Measurements from ENCODE around the gene SORBS1. TPM values are rescaled to one million over a fixed set of nuclear protein-coding genes. Genes with fewer than 3 reads are reported as not detected.

Gene SORBS1
- total RNA-seq, 1 donor from 2014 or later: 0.77 TPM

GRCh38 chr10:95506056-95506737 lies 55.0 kb downstream of the SORBS1 start:
- Mint-ChIP-seq H3K9me3 (no peaks in the 10 kb centered on the region), H3K4me3 (no peak overlapping the region), H3K27me3 (peaks cover 4% of the 10 kb centered on the region), H3K27ac (no peak overlapping the region), H3K4me1 (no peaks in the 10 kb centered on the region), H3K36me3 (ENCODE audit: low read depth) (no peaks in the 10 kb centered on the region)
- intact Hi-C loops (cut with micrococcal nuclease): no loop called here
- DNase-seq: no peak

GRCh38 chr10:95505641-95506040 lies 55.5 kb downstream of the SORBS1 start:
- Mint-ChIP-seq H3K27me3 (peaks cover 2% of the 10 kb centered on the region), H3K9me3 (no peaks in the 10 kb centered on the region), H3K27ac (no peak overlapping the region), H3K4me1 (no peaks in the 10 kb centered on the region), H3K4me3 (no peak overlapping the region), H3K36me3 (ENCODE audit: low read depth) (no peaks in the 10 kb centered on the region)
- intact Hi-C loops (cut with micrococcal nuclease): no loop called here
- no peak for DNase-seq

DNA sequence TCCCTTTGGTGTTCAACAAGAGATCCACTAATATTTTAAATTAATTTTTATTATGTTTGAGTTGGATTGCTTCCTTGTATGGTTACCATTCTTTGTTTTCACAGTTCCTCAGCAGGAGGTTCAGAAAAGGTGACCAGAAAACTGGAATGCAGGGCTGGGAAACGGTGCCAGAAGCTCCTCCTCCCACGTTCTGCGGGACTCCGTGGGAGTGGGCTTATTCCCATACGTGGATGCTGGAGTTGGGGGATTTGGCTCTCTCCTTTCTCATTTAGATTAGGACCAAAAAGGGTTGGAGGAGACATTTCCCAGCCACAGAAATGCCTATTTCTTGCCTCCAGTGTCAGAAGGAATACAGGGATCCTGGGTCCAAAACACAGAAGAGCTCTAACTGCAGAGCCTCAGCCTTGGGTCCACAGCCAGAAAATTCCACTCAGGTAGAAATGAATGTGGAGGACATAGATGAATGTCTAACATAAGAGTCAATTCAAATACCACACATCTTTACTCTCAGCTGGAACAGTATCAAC lies 56.0 kb downstream of the SORBS1 start:
- Mint-ChIP-seq H3K9me3 (no peaks in the 10 kb centered on the region), H3K4me1 (no peaks in the 10 kb centered on the region), H3K27ac (no peak overlapping the region), H3K36me3 (ENCODE audit: low read depth) (no peaks in the 10 kb centered on the region), H3K27me3 (peaks cover 2% of the 10 kb centered on the region), H3K4me3 (no peak overlapping the region)
- no peak for DNase-seq
- intact Hi-C loops (cut with micrococcal nuclease): no loop called here

DNA sequence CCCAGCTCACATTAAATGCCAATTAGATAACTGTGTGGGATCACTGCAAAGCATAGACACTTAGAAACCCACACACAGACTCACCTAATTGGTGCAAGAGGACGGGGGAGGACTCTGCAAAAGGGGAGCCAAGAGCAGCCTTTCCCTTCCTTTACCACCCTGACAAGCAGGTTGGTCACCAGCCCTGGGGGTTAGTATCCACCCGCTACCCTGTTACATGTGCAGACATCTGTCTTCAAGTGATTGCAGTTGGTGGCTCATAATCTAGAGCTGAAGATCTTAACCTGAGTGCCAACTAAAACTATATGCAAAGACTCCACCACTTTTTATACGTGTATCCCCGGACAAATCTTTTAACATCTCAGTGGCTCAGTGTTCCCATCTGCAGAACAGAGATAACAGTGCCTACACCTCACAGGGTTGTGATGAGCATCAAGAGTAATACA lies 56.9 kb downstream of the SORBS1 start:
- no peak overlapping the region for H3K4me3 Mint-ChIP-seq
- no peaks in the 10 kb centered on the region for H3K36me3 Mint-ChIP-seq (ENCODE audit: low read depth)
- no peak overlapping the region for H3K27ac Mint-ChIP-seq
- intact Hi-C loops (cut with micrococcal nuclease): no loop called here
- DNase-seq: no peak
- no peaks in the 10 kb centered on the region for H3K4me1 Mint-ChIP-seq
- H3K27me3 Mint-ChIP-seq: peaks cover 4% of the 10 kb centered on the region
- H3K9me3 Mint-ChIP-seq: no peaks in the 10 kb centered on the region

- H3K27me3 Mint-ChIP-seq: peaks cover 4% of the 10 kb centered on the region
- H3K36me3 Mint-ChIP-seq (ENCODE audit: low read depth): no peaks in the 10 kb centered on the region
- H3K9me3 Mint-ChIP-seq: no peaks in the 10 kb centered on the region
- H3K27ac Mint-ChIP-seq: no peak overlapping the region
- no peaks in the 10 kb centered on the region for H3K4me1 Mint-ChIP-seq
- H3K4me3 Mint-ChIP-seq: no peak overlapping the region
- intact Hi-C loops (cut with micrococcal nuclease): no loop called here
- DNase-seq: no peak
These were observed 57.6 kb downstream of the SORBS1 start for GRCh38 chr10:95503526-95503925.

DNA sequence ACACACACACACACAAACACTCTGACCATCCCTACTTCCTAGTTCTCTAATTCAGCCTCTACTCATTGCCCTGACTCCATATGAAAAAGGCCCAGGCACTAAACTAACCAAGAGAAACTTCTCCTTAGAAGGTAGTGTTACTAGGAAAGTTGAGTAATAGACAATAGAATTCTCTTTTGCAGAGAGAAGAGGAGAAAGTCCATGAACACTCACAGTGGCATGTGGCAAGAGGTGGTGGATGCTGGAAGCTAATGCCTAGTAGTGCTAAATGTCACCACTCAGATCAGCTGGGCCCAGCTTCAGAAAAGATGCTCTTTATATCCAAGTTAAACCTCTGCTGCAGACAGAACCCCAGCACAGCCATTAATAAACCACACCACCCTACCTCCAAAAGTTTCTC lies 58.2 kb downstream of the SORBS1 start:
- H3K36me3 Mint-ChIP-seq (ENCODE audit: low read depth): no peaks in the 10 kb centered on the region
- intact Hi-C loops (cut with micrococcal nuclease): no loop called here
- no peak overlapping the region for H3K27ac Mint-ChIP-seq
- H3K27me3 Mint-ChIP-seq: peaks cover 4% of the 10 kb centered on the region
- DNase-seq: no peak
- no peaks in the 10 kb centered on the region for H3K9me3 Mint-ChIP-seq
- H3K4me3 Mint-ChIP-seq: no peak overlapping the region
- no peaks in the 10 kb centered on the region for H3K4me1 Mint-ChIP-seq

DNA sequence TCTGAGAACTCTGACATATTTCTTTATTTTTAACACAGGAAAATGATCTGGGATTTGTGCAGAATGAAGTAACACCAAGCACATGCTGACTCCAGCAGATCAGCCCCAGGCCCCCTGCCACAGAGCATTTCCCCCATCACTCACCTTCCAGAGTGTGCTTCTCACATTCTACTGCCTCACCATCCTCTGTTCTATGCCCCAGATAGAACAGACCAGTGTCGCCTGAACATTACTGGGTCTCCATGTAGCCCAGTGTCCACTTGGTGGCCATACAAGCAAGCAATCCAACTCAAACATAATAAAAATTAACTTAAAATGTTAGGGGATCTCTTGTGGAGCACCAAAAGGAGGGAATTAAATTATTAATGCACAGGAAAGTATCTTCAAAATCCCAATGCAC lies 58.8 kb downstream of the SORBS1 start:
- H3K36me3 Mint-ChIP-seq (ENCODE audit: low read depth): no peaks in the 10 kb centered on the region
- H3K27ac Mint-ChIP-seq: no peak overlapping the region
- H3K27me3 Mint-ChIP-seq: peaks cover 4% of the 10 kb centered on the region
- intact Hi-C loops (cut with micrococcal nuclease): no loop called here
- H3K9me3 Mint-ChIP-seq: no peaks in the 10 kb centered on the region
- no peaks in the 10 kb centered on the region for H3K4me1 Mint-ChIP-seq
- no peak for DNase-seq
- no peak overlapping the region for H3K4me3 Mint-ChIP-seq

DNA sequence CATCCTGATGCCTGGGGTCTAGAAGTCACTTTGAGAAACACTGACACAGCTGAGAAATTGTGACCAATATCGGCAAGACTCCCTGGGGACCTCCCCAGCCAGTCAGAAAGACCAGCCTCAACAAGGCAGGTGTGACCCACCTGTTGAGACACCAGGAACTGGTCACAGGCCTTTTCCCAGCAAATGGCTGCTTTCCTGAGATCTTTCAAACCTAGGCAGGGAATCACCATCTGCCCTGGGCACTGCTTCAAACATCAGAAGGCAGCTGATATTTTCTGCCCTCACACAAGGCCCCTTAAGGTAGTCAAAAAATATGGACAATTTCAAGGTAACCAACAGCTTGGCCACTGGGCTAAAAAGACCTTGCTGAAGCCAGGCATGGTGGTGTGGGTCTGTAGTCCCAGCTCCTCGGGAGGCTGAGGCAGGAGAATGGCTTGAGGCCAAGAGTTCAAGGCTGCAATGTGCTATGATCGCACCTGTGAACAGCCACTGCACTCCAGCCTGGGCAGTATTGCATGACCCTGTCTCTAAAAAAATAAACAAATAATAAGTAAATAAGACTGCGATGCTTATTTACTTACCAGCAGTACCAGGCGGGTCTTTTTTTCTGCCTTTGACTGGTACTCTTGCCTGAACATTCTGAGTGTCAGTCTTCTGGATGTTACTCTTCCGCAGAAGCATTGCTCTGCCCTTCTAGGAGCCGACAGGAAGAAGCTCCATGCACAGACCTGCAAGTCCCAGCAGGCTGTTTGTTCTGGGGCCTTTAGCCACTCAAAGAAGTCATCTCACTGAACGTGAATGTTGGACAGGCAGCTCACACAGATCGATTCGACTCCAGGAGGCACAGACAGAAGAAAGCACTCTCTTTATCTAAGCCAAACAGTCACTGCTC lies 59.7 kb downstream of the SORBS1 start:
- Mint-ChIP-seq H3K27me3 (peaks cover 4% of the 10 kb centered on the region), H3K4me3 (no peak overlapping the region), H3K4me1 (no peaks in the 10 kb centered on the region), H3K9me3 (no peaks in the 10 kb centered on the region), H3K27ac (no peak overlapping the region), H3K36me3 (ENCODE audit: low read depth) (no peaks in the 10 kb centered on the region)
- intact Hi-C loops (cut with micrococcal nuclease): no loop called here
- no peak for DNase-seq

DNA sequence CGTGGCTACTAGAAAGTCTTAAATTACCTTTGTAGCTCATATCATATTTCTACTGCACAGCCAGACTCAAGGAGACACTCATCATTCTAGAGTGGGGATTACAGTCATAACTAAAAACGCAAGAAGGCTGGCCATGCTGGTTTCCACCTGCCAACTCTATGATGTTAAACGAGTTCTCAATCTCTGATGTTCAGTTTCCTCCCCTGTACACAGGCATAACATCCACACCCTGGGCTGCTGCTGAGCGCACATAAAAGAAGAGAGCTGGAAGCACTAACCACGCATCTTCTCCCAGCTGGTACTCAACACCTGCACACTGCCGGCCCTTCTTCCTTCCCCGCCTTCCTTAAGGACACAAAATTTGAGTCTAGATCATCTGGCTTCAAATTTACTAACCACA lies 60.5 kb downstream of the SORBS1 start:
- intact Hi-C loops (cut with micrococcal nuclease): no loop called here
- no peak for DNase-seq
- H3K27me3 Mint-ChIP-seq: peaks cover 4% of the 10 kb centered on the region
- H3K27ac Mint-ChIP-seq: no peak overlapping the region
- no peaks in the 10 kb centered on the region for H3K36me3 Mint-ChIP-seq (ENCODE audit: low read depth)
- H3K4me1 Mint-ChIP-seq: no peaks in the 10 kb centered on the region
- no peak overlapping the region for H3K4me3 Mint-ChIP-seq
- H3K9me3 Mint-ChIP-seq: no peaks in the 10 kb centered on the region

DNA sequence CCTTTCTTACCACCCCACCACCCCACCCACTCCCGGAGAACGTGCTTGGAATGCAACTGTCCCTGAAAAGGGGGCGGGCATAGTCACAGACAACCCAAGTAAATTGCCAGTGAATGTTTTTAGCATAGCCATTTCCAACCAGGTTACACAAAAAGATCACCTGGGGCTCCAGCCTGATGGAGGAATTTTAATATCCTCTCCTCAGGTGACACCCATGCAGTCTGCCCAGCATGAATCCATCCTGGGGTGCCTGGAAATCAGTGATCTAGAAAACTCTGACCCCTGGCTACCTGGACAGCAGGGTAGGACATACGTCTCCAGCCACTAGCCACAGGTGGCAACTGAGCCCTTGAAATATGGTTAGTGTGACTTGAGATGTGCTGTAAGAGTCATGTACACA lies 61.1 kb downstream of the SORBS1 start:
- Mint-ChIP-seq H3K27me3 (peaks cover 4% of the 10 kb centered on the region), H3K4me1 (no peaks in the 10 kb centered on the region), H3K4me3 (no peak overlapping the region), H3K36me3 (ENCODE audit: low read depth) (no peaks in the 10 kb centered on the region), H3K27ac (no peak overlapping the region), H3K9me3 (no peaks in the 10 kb centered on the region)
- intact Hi-C loops (cut with micrococcal nuclease): no loop called here
- no peak for DNase-seq

DNA sequence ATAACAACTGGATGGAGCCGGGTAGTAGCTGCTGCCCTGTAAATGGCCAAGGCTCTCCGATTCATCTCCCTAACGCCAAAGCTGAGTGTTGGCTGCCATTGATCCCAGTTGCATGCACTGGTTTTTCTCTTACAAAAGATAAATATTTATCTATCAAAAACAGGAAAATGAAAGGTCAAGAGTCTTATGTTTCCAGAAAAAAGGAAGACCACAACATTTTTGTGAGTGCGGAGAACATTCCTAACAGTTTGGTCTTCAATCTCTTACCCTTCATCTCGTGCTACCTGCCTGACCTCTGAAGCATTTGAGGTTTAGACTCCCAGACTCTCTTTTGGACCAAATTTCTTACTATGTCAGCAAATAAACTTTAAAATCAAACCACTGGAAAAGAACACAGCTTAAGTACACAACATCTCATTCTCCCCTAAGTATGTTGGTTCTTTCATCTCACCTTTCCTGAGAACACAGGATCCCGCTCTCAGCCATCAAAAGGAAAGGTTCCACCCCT lies 61.6 kb downstream of the SORBS1 start:
- no peak overlapping the region for H3K4me3 Mint-ChIP-seq
- no peak overlapping the region for H3K27ac Mint-ChIP-seq
- no peaks in the 10 kb centered on the region for H3K36me3 Mint-ChIP-seq (ENCODE audit: low read depth)
- no peaks in the 10 kb centered on the region for H3K4me1 Mint-ChIP-seq
- no peaks in the 10 kb centered on the region for H3K9me3 Mint-ChIP-seq
- intact Hi-C loops (cut with micrococcal nuclease): no loop called here
- peaks cover 2% of the 10 kb centered on the region for H3K27me3 Mint-ChIP-seq
- DNase-seq: no peak

DNA sequence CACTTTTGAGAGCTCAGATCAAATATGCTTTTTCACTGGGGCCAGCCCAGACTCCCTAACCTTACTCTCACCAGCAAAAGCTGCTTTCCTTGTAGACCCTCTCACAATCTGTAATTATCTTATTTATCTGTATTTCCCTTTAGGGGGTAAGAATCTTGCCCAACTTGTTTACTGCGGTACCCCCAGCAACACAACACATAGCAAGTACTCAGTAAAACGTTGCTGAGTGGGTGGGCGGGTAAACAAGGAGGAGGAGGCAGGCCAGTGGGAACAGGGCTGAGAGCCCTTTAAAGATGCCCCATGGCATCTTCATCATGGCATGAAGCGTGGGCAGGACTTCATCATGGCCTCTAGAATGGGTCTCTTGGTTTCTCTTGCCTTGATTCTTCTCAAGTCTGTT lies 64.2 kb downstream of the SORBS1 start:
- Mint-ChIP-seq H3K4me1 (no peaks in the 10 kb centered on the region), H3K27me3 (peaks cover 2% of the 10 kb centered on the region), H3K36me3 (ENCODE audit: low read depth) (no peaks in the 10 kb centered on the region), H3K27ac (no peak overlapping the region), H3K4me3 (no peak overlapping the region), H3K9me3 (no peaks in the 10 kb centered on the region)
- intact Hi-C loops (cut with micrococcal nuclease): no loop called here
- DNase-seq: no peak

DNA sequence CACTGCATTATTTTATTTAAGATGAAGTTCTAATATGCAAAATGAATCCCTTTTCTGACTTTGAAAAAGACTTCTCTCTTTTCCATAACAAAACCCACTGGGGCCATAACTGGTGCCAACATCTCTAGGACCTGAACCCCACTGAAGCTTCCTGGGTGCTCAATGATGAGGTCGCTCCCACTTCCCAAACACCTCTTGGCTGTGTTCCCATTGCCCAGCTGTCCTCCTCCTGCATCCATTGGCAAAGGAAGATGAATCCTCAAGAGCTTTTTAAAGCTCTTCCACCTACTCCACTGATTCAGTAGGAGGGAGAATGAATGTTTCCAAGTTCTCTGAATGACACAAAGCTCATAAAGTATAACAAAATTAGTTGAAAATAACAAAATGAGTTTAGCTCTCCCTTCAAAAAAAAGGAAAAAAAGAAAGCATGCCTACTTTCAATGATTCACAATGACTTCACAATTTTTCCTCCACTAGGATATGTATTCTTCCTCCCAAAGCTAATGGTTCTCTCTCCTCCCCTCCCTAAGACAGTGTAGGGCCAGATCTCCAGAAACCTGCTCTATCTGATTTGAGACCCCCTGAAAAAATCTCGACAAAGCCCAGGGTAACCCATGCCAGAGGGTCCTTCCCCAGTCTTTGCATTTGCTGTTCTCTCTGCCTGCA lies 64.8 kb downstream of the SORBS1 start:
- Mint-ChIP-seq H3K27me3 (peaks cover 2% of the 10 kb centered on the region), H3K27ac (no peak overlapping the region), H3K4me1 (no peaks in the 10 kb centered on the region), H3K4me3 (no peak overlapping the region), H3K36me3 (ENCODE audit: low read depth) (no peaks in the 10 kb centered on the region), H3K9me3 (no peaks in the 10 kb centered on the region)
- no peak for DNase-seq
- intact Hi-C loops (cut with micrococcal nuclease): no loop called here

DNA sequence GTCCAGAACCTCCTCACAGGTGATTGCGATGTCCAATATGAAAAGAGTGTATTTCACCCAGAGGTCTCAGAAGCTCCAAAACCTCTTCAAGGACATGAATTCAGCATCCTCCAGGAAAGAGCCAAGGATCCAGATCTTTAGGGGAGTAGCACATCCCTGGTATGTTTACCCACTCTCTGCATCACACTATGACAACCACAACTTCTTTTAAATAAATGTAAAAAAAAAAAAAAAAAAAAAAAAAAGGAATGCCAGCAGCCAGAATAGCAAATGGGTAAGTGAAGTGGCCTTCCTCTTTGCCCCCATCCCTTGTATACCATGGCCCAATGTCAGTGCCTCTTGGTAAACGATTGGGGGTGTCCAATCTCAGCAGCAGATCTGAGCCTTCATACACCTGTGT lies 67.3 kb downstream of the SORBS1 start:
- intact Hi-C loops (cut with micrococcal nuclease): no loop called here
- Mint-ChIP-seq H3K4me1 (no peaks in the 10 kb centered on the region), H3K4me3 (no peak overlapping the region), H3K9me3 (no peaks in the 10 kb centered on the region), H3K36me3 (ENCODE audit: low read depth) (no peaks in the 10 kb centered on the region), H3K27me3 (no peaks in the 10 kb centered on the region), H3K27ac (no peak overlapping the region)
- no peak for DNase-seq
